HG02678 (cell line): ENCODE data around the gene TMEM143.
"Not testable (repeated sequence)": the region's sequence is repeated elsewhere in the genome, so short reads cannot be mapped to it uniquely, and the experiment has no call there.

Source experiments
- ATAC-seq: cut with Tn5 transposase; IDR thresholded peaks from one replicate; pipeline ENCODE4 v1.9.1; 2021; ENCODE audit warnings: mild to moderate bottlenecking, moderate library complexity; ENCODE audit not compliant: unreplicated experiment

The TMEM143 gene

DNA sequence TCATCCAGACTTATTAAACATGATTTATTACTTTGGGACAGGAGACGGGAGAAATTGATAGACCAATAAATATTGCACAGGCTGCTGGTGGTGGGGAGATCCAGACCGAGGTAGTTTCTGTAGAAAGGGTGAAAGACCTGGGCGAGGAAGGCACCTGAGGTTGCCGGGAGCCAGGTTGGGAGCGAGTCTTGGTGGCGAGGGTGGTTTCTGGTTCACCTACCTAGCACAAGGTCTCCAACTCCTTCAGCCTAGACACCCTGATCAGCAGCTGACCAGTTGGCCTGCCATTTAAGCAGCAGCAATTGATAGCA, 31.4 kb downstream of the TMEM143 start:
- ATAC-seq = no peak

GRCh38 chr19:48330012-48330681, 33.6 kb downstream of the TMEM143 start:
- peak; percentile 34 for ATAC-seq

DNA sequence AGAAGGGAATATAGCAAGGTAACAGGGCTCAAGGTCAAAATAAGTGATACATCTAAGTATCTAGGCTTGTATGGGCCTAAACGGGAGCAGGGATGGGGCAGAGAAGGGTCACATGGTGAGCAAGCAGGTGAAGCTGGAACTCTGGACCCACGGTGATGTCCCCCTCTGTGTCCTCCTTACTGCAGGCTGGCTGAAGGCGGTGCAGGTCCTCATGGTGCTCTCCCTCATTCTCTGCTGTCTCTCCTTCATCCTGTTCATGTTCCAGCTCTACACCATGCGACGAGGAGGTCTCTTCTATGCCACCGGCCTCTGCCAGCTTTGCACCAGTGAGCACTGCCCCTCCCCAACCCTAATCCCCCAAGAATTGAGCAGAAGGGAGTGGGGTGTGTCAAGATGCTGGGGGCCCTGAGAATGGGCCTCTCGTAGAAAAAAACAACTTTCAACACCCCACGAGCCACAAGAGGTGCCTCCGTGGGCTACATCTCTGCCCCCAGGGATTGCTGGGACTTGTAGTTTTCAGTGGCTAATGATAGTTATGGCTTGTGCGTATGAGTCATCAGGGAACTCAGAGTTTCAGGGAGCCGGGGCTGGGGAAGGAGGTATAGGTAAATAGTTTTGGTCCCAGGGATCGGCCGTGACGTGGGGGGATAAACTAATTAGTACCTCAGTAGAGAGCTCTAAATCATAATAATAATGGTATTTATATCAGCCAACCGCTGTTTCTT, 34.4 kb downstream of the TMEM143 start:
- no peak for ATAC-seq

GRCh38 chr19:48325265-48325910, 38.4 kb downstream of the TMEM143 start, which contains the start of gene EMP3:
EMP3 (plus strand) TSS chr19:48325552; CDS start chr19:48326845, 1,293 bp downstream.
- ATAC-seq = no peak

GRCh38 chr19:48321622-48322591, 41.8 kb downstream of the TMEM143 start:
- peak; percentile 75 for ATAC-seq

DNA sequence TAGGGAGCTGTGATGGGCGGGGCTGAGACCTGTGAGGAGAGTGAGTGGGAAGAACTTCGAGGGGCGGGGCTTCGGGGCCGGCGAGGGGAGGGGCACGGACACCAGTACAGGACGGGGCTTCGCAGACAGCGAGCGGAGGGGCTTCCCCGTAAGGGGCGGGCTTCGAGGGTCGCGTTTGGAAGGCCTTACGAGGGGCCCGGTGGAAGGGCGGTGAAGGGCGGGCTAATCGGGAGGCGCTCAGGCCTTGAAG, 42.4 kb downstream of the TMEM143 start:
- peak; percentile 55 for ATAC-seq

DNA sequence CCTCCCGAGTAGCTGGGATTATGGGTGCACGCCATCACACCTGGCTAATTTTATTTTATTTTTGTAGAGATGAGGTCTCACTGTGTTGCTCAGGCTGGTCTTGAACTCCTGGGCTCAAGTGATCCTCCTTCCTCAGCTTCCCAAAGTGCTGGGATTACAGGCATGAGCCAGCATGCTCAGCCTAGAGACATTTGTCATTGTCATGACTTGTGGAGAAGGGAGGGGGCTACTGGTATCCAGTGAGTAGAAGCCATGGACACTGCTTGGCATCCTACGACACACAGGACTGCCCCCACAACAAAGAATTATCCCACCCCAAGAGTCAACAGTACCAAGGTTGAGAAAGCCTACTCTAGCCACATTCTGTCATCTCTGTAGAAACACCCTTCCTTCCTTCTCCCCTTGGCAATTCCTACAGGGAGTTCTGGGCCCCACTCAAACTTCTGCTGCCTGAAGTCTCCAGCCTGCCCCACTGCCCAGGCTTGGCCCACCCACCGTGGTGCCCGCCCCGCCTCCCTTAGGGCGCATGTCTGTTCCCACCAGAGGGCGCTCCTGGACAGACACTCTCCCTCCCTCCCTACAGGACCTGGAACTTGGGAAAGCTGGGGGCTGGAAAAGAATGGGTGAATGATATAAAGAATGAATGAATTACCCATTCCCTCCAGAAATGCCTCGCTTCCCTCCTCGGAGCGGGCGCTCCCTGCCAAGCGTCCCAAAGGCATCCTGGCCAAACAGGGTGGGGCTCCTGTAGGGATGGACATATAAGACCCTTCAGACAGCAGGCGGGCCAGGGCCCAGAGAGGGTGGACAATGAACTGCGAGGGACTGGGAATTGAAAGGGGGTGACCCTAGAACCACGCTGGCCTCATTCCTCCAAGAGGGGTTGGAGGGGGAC, 43.8 kb downstream of the TMEM143 start:
- ATAC-seq = no peak

DNA sequence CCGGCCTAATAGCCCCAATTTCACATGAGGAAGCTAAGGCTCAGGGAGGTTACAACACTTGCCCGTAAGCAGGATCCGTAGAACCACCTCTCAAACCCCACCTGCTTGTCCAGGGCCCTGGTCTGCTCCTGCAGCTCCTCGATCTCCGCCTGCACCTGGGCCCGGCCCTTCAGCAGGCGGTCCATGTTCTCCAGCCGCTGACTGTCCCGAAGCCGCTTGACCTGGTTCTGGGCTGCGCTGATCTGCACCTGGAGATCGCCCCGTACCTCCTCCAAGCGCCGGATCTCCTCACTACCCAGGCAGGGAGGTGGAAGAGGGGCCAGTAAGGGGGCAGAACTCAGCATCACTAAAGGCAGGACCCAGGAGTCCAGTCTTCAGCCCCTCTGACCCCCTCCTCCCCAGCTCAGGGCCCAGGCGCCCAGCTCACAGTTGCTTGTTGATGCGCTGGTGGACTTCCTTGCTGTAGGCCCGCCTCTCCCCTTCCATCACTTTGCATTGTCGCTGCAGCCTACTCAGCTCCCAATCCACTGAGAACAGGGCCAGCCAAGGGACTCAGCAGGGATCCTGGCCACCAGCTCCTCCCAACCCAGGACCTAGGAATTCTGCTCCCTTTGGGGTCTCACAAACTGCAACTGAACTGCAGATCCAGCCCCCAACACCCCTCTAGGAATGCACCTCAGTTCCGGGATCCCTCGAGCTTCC, 45.3 kb downstream of the TMEM143 start:
- no peak for ATAC-seq

GRCh38 chr19:48317708-48317960, 46.1 kb downstream of the TMEM143 start:
- ATAC-seq = not testable (repeated sequence)

DNA sequence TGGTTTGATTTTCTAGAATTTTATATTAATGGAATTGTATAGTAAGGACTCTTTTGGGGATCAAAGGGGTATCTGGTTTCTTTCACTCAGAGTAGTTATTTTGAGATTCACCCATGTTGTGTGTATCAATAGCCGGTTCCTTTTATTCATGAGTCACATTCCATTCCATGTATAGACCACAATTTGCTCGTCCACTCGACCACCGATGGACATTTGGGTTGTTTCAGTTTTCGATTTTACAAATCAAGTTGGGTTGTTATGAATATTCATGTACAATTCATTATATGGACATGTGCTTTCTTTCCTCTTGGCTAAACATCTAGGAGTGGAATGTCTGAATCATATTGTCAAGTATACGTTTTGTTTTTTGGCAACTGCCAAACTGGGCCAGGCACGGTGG, 48.0 kb downstream of the TMEM143 start:
- ATAC-seq = no peak

DNA sequence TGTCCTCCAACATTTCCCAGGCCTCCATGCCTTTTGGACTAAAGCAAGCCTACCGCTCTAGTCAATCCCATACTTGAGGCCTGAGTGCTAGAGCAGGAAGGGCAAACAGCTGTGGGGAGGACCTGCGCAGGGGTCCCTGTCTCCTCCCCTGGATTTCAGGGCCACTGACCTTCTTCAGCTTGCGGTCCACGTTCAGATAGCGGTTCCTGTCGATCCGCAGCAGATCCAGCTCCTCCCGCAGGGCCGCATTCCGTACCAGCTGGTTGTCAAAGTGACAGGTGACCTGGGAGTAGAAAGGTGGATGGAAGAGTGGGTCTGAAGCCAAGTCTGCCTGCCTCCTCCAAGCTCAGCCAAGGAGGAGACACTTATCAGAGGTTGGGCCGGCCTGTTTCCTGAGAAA, 52.4 kb downstream of the TMEM143 start:
- ATAC-seq = no peak

GRCh38 chr19:48310227-48310626, 53.5 kb downstream of the TMEM143 start:
- ATAC-seq = no peak

DNA sequence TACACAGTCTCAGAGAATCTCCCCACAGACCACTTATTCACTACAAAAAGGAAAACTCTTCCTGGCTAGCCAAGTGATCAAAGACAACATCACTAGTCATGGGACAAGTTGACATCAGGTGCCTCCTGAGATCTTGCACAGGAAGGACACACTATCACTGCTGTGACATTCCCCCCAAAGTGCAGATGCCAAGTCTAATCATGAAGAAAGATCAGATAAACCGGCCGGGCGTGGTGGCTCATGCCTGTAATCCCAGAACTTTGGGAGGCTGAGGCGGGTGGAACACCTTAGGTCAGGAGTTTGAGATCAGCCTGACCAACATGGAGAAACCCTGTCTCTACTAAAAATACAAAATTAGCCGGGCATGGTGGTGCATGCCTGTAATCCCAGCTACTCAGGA, 54.0 kb downstream of the TMEM143 start:
- not testable (repeated sequence) for ATAC-seq

DNA sequence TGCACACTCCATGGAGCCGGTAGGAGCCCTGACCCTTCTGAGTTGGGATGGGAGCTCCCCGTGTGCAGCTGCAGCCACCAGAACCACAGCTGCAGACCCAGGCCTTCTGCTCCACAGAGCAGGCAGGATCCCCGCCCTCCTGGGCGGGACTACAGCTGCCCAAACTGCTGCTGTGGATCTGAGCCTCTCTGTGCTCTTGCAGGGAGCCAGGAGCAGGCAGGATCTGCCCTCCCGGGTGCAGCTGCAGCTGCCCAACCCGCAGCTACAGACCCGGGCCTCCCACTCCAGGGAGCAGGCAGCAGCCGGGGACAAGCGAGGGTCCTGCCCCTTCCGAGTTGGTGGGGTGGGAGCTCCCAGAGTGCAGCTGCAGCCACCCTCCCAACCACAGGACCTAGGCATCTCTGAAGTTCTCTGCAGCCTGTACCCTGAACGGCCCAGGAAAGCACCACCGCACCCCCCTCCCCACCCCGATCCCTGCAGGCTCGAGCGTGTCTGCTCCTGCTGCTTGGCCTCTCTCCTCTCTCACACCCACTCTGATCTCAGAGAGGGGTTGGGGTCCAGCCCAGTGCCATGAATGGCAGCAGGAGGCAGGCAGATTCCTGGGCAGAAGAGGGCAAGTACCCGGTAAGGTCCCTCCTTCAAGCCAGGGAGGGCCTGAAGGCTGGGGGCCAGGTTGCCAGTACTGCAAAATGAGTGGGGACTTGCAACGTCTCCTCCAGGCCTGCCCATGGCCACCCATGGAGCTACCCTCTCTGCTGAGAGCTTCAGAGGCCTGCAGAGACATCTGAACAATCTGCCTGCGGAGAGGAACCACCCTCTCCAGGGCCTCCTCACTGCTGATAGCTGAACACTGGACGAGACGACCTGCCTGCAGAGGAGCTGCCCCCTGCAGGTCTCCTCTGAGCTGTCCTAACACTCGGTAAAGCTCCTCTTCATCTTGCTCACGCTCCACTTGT, 54.8 kb downstream of the TMEM143 start:
- ATAC-seq = no peak

DNA sequence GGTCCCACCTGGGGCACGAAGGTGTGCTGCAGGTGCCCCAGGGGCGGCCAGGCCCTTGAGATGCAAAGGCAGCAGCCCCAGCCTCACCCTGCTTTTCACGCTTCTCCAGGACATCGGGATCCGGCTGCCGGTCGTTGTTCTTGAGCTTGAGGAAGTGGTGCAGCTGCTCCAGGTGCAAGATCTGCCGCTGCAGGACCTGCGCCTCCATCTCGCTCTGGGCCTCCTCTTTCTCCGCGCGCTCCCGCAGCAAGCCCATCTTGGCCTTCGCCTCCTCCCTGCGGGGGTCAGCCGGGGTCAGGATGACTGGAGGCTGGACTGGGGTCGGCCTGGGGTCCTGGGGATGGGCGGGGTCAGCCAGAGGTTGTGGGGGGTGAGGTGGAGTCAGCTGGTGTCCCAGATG, 59.9 kb downstream of the TMEM143 start:
- ATAC-seq = no peak

DNA sequence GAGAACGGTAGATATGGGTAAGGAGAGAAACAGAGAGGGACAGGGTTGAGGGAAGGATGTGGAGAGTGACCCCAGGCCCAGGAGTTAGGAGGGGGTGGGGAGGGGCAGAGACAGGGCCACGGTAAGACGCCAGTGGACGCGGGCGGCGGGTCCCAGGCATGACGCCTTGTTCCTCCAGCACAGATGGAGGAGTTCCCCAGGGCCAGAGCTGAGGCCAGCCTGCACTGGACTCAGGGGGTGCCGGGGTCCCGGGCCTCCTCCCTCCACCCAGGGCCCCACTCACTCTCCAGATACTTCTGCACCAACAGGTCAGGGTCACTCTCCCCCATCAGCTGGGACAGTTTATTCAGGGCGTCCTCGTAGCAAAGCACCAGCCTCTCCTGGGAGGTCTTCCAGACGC, 60.4 kb downstream of the TMEM143 start:
- ATAC-seq = no peak

DNA sequence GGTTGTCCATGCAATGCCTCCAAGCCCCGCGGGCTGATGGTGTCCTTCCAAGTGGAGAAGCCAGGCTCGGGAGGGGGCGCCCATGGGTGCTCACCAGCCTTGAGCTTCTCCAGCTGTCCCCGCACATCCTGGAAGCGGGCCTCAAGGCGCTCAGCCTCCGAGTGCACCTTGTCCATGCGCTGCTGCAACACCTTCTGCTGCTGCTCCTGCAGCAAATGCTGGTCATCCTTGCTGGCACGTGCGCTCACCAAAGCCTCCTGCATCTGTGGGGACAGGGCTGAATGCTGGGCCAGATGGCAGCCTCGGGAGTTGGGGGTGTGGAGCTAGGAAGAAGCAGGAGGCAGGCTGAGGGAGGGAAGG, 61.2 kb downstream of the TMEM143 start:
- ATAC-seq = no peak

DNA sequence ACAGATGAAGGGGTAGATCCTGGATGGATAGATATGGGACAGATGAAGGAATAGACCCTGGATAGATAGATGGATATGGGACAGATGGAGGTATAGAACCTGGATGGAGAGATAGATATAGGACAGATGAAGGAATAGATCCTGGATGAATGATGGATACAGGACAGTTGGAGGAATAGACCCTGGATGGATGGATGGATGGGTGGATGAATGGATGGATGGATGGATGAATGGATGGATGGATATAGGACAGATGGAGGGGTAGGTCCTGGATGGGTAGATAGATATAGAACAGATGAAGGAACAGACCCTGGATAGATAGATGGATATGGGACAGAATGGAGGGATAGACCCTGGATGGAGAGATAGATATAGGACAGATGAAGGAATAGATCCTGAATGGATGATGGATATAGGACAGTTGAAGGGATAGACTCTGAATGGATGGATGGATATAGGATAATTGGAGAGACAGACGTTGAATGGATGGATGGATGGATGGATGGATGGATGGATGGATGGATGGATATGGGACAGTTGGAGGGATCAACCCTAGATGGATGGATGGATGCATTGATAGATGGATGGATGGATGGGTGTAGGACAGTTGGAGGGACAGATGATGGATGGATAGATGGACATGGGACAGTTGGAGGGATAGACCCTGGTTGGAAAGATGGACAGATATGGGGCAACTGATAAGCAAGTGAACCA, 61.7 kb downstream of the TMEM143 start:
- no peak for ATAC-seq
